HL-60 (cell line): Measurements from ENCODE around the gene DHRS1.
"Not testable (repeated sequence)": the region's sequence is repeated elsewhere in the genome, so short reads cannot be mapped to it uniquely, and the experiment has no call there.

ENCODE experiments used
- DNase-seq, 2 experiments: peaks; one replicate each; pipeline ENCODE4 v3.0.0-alpha.2; 2010 to 2020; ENCODE audit warnings: low read depth in 1 of 2, low spot score in 1 of 2
- H3K27ac ChIP-seq: fragments of 250-450 bp; sonication (Bioruptor Pico); replicated peaks from 2 replicates; pipeline ENCODE4 v1.5.1; 2020; ENCODE audit warnings: mild to moderate bottlenecking, moderate library complexity
- H3K27me3 ChIP-seq: fragments of 250-450 bp; sonication (Bioruptor Pico); 2 replicates; pipeline ENCODE4 v1.5.1; 2021; ENCODE audit warnings: mild to moderate bottlenecking, moderate library complexity; ENCODE audit not compliant: insufficient read depth, poor library complexity, severe bottlenecking
- H3K4me3 ChIP-seq: replicated peaks from 2 replicates; pipeline ENCODE4 v1.5.1; 2011; ENCODE audit warnings: mild to moderate bottlenecking, control low read depth, low read length; ENCODE audit not compliant: insufficient read depth
- CTCF ChIP-seq: IDR thresholded peaks from one replicate; pipeline ENCODE4 v1.5.1; 2011; ENCODE audit warnings: low read length, control low read depth, inconsistent platforms; ENCODE audit not compliant: insufficient read depth
- GABPA ChIP-seq: IDR thresholded peaks from 2 replicates; pipeline ENCODE4 v1.6.1; 2012; ENCODE audit warnings: low read depth
- POLR2AphosphoS5 ChIP-seq: IDR thresholded peaks from 2 replicates; pipeline ENCODE4 v1.6.1; 2012; ENCODE audit warnings: low read depth
- REST ChIP-seq: IDR thresholded peaks from 2 replicates; pipeline ENCODE4 v1.6.1; 2012; ENCODE audit warnings: low read depth; ENCODE audit not compliant: insufficient replicate concordance
- SPI1 ChIP-seq: IDR thresholded peaks from 2 replicates; pipeline ENCODE4 v1.6.1; 2012; ENCODE audit warnings: low read depth, mild to moderate bottlenecking, borderline replicate concordance

The DHRS1 gene

GRCh38 chr14:24247422-24247821, 52.2 kb downstream of the DHRS1 start:
- Histone ChIP-seq H3K27ac (no peak overlapping the region), H3K4me3 (no peak overlapping the region), H3K27me3 (no peaks in the 10 kb centered on the region)
- no peak for DNase-seq
- no peak for TF ChIP-seq GABPA
- no peak for TF ChIP-seq CTCF
- TF ChIP-seq POLR2AphosphoS5: no peak
- no peak for TF ChIP-seq REST
- no peak for TF ChIP-seq SPI1

- H3K4me3 ChIP-seq: no peak overlapping the region
- no peak for DNase-seq
- no peak for TF ChIP-seq GABPA
- no peak for TF ChIP-seq REST
- TF ChIP-seq SPI1: no peak
- TF ChIP-seq CTCF: no peak
- TF ChIP-seq POLR2AphosphoS5: no peak
- H3K27me3 ChIP-seq: no peaks in the 10 kb centered on the region
- H3K27ac ChIP-seq: no peak overlapping the region
These were observed 52.8 kb downstream of the DHRS1 start for GRCh38 chr14:24246765-24247212.

- H3K4me3 ChIP-seq, H3K27ac ChIP-seq, DNase-seq, H3K27me3 ChIP-seq: not testable (repeated sequence)
These were observed 54.2 kb downstream of the DHRS1 start for GRCh38 chr14:24245350-24245749.

GRCh38 chr14:24243336-24243836, 56.2 kb downstream of the DHRS1 start:
- H3K27me3 ChIP-seq: no peaks in the 10 kb centered on the region
- TF ChIP-seq REST (no peak), SPI1 (peak; percentile 18; the same call in 1 of the 2 replicates)
- peak in 1 of 2 experiments; percentile 38 for DNase-seq
- H3K27ac ChIP-seq: peak overlapping the region; percentile 97
- peak overlapping the region; percentile 49 for H3K4me3 ChIP-seq
